Liver (tissue), 3 donors: ENCODE measurements around the gene SNCAIP.

Source experiments
- FOXA1 ChIP-seq: IDR thresholded peaks from 2 replicates; pipeline ENCODE4 v1.6.1; 2016; ENCODE audit warnings: antibody characterized with exemption
- GABPA ChIP-seq, 2 donors: IDR thresholded peaks in 1 of 2; conservative IDR thresholded peaks in 1 of 2; 2 replicates each; pipeline ENCODE4 v1.6.1; 2016; ENCODE audit warnings: antibody characterized with exemption in 2 of 2, mild to moderate bottlenecking in 1 of 2, moderate library complexity in 1 of 2
- RAD21 ChIP-seq, 2 donors: IDR thresholded peaks; 2 replicates each; pipeline ENCODE4 v1.6.1; 2016; ENCODE audit warnings: antibody characterized with exemption in 2 of 2, mild to moderate bottlenecking in 2 of 2
- TAF1 ChIP-seq: conservative IDR thresholded peaks from 2 replicates; pipeline ENCODE4 v1.6.1; 2016; ENCODE audit warnings: antibody characterized with exemption, mild to moderate bottlenecking
- TF ChIP-seq, protein P1 (sequence below): fragments of 150-350 bp; IDR thresholded peaks from 2 replicates; pipeline ENCODE4 v1.5.1; 2017; ENCODE audit warnings: improper control_type of control experiment, low read depth, low read length; ENCODE audit not compliant: missing input control
- TF ChIP-seq, protein P2 (sequence below): IDR thresholded peaks from 2 replicates; pipeline ENCODE4 v1.6.1; 2016; ENCODE audit warnings: antibody characterized with exemption
- donor health status: healthy.
- donor health status: healthy.

- TF ChIP-seq, protein P1, sequence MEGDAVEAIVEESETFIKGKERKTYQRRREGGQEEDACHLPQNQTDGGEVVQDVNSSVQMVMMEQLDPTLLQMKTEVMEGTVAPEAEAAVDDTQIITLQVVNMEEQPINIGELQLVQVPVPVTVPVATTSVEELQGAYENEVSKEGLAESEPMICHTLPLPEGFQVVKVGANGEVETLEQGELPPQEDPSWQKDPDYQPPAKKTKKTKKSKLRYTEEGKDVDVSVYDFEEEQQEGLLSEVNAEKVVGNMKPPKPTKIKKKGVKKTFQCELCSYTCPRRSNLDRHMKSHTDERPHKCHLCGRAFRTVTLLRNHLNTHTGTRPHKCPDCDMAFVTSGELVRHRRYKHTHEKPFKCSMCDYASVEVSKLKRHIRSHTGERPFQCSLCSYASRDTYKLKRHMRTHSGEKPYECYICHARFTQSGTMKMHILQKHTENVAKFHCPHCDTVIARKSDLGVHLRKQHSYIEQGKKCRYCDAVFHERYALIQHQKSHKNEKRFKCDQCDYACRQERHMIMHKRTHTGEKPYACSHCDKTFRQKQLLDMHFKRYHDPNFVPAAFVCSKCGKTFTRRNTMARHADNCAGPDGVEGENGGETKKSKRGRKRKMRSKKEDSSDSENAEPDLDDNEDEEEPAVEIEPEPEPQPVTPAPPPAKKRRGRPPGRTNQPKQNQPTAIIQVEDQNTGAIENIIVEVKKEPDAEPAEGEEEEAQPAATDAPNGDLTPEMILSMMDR: no peak
- TF ChIP-seq TAF1 (no peak), RAD21 (IDR thresholded peaks at IDR 0.05) (no peak), GABPA (IDR thresholded peaks at IDR 0.05 in 1 of 2, conservative IDR thresholded peaks at IDR 0.05 in 1 of 2) (no peak), FOXA1 (no peak)
- TF ChIP-seq, protein P2, sequence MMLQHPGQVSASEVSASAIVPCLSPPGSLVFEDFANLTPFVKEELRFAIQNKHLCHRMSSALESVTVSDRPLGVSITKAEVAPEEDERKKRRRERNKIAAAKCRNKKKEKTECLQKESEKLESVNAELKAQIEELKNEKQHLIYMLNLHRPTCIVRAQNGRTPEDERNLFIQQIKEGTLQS: no peak
Measured at GRCh38 chr5:122287101-122287500, 24.9 kb upstream of the SNCAIP start.
